Testis (tissue), 2 donors: Measurements from ENCODE around the gene SPATA13.

ENCODE experiments used
- POLR2A ChIP-seq: fragments of 450-650 bp; IDR thresholded peaks from one replicate; pipeline ENCODE4 v1.6.1; 2017; ENCODE audit warnings: antibody characterized with exemption, mild to moderate bottlenecking, moderate library complexity
- TF ChIP-seq, protein P1 (sequence below), 3 experiments: fragments of 450-650 bp in 2 of 3; fragments of 200-600 bp in 1 of 3; sonication (generic) in 1 of 3; IDR thresholded peaks; one replicate each; pipeline ENCODE4 v1.5.1; 2016 to 2019; ENCODE audit warnings: antibody characterized with exemption in 3 of 3, mild to moderate bottlenecking in 2 of 3, moderate library complexity in 1 of 3

DNA sequence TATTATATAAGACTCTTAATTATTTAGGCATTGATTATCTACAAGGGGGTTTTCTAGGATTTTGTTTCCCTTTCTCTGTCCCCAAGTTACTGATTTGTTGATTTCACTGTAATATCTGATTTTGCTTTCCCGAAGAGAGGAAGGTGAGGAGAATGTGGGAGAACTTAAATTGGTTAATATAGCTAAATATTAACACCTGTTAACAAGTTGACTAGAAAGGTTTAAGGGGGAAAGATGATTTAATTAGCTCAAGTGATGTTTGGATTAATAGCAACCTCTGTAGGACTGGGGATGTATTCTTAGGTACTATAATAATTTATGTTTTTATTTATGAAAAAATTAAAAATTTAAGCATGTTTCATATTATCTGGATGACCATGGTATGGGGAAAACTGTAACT is 35.1 kb downstream of the SPATA13 start:
- TF ChIP-seq, protein P1, sequence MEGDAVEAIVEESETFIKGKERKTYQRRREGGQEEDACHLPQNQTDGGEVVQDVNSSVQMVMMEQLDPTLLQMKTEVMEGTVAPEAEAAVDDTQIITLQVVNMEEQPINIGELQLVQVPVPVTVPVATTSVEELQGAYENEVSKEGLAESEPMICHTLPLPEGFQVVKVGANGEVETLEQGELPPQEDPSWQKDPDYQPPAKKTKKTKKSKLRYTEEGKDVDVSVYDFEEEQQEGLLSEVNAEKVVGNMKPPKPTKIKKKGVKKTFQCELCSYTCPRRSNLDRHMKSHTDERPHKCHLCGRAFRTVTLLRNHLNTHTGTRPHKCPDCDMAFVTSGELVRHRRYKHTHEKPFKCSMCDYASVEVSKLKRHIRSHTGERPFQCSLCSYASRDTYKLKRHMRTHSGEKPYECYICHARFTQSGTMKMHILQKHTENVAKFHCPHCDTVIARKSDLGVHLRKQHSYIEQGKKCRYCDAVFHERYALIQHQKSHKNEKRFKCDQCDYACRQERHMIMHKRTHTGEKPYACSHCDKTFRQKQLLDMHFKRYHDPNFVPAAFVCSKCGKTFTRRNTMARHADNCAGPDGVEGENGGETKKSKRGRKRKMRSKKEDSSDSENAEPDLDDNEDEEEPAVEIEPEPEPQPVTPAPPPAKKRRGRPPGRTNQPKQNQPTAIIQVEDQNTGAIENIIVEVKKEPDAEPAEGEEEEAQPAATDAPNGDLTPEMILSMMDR (IDR thresholded peaks at IDR 0.05) = no peak
- no peak for TF ChIP-seq POLR2A
